NCI-H82 (cell line): ENCODE results near the gene EBF4.
"Not testable (repeated sequence)": the region's sequence is repeated elsewhere in the genome, so short reads cannot be mapped to it uniquely, and the experiment has no call there.

Source experiments
- DNase-seq: peaks from one replicate; lab custom pipeline; 2025; lab: John Stamatoyannopoulos, UW

Gene EBF4

GRCh38 chr20:2796011-2796660, 103.6 kb downstream of the EBF4 start:
- no peak for DNase-seq

GRCh38 chr20:2797136-2797983, 104.8 kb downstream of the EBF4 start:
- DNase-seq: no peak

DNA sequence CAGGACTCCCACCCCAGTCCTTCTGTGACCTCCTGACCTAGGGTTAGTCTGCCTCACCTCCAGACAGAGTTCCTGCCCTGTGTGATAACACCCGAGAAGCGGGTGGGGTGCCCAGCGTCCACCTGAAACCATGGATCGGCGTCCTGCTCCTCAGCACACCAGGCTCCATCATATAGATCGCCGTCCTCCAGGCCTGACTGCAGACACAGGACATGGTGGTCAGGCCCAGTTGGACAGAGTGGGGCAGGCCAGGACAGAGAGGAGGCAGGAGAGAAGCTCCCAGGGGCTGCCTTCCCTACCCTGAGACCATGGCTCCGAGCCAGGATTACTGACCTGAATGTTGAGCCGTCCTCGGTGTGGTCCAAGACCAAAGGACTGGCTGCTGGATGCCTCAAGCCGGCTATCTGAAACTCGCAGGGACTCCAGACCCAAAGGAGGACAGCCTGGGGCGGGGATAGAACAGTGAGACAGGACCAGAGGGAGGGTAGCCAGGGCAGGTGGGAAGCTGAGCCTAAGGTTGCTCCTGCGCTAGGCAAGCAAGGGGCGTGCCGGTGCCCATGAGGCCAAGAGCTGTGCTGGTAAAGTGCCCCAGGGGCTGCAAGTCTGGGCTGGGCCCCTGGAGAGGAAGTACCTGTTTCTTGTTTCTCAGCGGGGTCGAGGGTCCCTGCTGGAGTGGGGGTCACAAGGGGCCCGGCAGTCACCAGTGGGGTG, 105.7 kb downstream of the EBF4 start:
- no peak for DNase-seq

DNA sequence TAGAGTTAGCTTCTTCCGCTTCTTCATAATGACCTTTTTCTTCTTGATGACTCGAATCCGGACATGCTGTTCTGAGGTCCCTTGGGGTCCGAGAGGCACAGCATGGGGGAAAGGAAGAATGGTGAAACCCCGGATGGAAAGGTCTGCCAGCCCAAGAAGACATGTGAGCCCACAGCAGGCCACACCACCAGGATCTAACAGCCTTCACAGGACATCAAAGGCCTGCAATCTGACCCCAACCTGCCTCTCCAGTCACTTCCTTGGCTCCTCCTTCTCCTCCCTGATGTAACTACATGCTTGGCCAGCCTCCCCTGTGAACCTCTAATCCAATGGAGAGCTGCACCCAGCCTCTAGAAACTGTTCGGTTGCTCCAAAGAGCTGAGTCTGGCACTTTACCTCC, 106.2 kb downstream of the EBF4 start:
- DNase-seq: no peak

DNA sequence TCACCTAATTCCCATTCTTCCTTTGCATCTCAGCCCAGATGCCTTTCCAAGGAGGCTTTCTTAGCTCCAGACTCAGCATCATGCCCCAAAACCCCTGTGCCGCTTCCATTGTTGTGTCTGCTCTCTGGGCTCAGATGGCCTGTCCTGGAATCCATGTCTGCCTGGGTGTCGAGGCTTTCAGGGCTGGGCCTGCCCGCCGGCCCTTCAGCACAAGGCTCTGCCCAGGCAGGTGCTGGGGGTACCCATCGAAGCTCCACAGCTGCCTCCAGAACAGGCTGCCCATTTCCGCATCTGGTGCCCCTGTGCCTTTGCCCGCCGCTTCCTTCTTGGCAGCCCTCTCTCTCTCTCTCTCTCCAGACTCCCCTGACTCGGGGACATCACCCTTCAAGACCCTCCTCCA, 106.7 kb downstream of the EBF4 start:
- DNase-seq: no peak

DNA sequence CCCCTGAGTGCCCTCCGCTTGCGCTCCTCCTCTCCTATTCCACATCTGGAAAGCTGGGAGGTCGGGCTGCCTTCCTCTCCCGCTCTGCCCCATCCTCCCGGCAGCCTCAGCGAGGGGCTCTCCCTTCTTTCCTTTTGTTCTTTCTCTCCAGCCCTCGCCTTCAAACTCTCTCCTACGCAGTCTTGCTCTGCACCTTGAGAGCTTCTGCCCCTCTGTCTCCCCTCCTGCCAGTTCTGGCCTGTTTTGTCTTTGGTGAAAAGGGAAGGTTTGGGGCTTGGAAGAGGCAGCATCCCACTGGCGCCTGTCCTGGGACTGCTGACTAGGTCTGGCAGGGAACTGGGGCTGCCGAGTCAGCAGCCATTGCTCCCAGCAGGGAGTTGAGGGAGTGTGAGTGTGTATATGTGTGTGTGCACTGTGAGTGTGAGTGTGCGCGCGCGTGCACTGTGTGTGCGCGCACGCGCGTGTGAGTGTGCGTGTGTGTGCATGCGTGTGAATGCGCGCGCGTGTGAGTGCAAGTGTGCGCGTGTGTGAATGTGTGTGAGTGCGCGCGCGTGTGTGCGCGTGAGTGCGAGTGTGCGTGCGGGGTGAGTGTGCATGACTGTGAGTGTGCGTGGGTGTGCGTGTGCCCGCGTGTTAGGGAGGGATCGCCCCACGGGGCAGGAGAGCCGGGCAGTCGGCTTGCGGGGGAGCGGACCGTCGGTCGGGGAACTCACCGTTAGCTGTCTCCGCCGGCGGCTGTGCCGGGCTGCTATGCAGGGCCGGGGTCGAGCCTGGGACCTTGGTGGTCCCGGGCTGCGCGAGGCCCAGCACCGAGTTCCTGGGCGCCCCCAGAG, 107.3 kb downstream of the EBF4 start:
- DNase-seq: no peak

DNA sequence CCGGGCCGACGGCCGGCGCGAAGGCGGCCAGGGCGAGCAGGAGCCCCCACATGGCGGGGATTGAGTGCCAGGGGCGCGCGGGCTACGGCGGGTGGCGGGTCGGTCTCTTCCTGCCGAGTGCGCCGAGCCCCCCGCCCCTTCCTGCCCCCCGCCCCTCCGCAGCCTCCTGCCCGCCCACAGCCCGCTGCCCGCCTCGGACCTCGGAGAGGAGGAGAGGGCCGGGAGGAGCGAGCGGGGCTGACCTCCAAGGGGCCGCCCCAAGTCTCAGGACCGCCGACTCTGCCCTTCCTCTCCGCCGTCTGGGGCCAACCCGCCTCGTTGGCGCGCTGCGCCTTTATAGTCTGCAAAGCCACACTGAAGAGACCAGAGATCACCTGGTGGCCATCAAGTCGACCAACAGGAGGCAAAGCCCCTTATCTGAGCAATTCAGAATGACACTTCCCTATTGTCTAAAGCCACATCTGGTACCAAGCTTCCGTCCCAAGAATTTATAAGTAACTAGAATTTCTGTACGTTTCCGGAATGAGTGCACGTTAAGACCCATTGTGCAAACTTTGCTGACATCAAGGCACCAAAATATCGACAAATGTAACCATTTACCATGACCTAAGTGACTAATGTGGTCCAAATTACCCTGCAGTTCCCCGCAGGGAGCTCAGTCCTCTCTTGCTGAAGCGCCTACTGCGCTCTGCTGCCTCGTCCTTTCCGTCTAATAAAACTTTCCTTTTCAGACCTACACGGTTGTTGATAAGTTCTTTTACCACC, 108.1 kb downstream of the EBF4 start, which contains the start of gene CPXM1:
Gene CPXM1 (minus strand): TSS at position 107 of the 765 bp plus-strand sequence. CDS start 55 bp downstream, at position 52.
- peak; percentile 57 for DNase-seq

- DNase-seq: no peak
Observed at GRCh38 chr20:2801286-2801728, 108.7 kb downstream of the EBF4 start.

DNA sequence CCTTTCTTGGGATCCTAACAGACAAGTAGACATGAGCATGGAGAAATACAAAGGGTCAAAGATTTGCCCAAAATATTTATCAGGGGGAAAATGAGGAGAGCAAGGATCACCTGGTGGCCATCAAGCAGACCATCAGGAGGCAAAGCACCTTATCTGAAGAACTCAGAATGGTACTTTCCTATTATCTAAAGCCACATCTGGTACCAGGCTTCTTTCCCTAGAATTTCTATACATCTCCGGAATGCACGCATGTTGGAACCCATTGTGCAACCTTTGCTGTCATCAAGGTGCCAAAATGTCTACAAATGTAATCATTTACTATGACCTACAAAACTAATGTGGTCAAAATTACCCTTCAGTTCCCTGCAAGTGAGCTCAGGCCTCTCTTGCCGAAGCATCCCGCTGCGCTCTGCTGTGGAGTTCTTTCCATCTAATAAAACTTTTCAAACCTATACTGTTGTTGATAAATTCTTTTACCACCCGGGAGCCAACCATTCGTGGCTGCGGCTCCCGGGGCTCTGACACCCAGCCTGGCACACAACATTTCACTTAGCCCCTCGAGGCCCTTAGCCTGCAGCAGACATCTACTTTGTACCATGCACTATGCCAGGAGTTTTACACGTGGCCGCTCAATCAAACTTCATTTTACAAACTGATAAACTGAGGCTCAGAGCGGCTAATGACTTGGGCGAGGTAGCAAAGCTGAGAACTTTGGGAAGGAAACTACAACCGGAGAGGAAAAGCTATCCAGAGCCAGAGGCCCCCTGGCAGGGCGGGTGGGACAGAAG, 111.7 kb downstream of the EBF4 start:
- DNase-seq: no peak

- DNase-seq: no peak
Observed at GRCh38 chr20:2804852-2805688, 112.5 kb downstream of the EBF4 start.

DNA sequence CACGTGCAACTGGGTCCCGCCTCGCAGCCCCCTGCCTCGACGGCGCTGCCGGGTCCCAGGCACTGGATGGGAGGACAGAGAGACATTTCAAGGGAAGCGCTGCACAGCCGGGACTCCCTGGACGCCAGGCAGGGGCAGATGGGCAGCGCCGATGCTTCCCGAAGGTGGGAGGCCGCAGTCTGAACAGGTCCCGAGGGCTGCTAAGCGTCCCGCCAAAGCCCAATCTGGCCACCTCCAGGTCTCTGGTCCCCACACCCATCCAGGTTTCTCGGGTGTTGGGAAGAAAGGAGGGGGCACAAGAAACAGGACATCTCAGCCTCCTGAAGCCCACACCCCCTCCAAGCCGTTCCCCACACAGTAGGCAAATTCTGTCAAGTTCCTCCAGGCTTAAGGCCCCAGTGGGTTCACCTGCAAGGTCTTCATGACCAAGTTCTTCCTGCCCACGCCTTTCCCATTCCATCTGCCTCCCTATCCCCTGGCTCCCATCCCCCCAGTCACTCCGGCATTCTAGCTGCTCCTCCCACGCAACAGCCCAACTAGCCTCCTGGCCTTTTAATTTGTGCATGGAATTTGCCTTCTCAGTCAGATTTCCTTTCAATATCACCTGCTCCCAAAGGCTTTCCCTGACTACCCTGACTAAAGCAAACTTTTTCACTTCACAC, 113.2 kb downstream of the EBF4 start:
- DNase-seq: peak; percentile 10

- no peak for DNase-seq
Observed at GRCh38 chr20:2806351-2806701, 113.7 kb downstream of the EBF4 start.

GRCh38 chr20:2807019-2807418, 114.4 kb downstream of the EBF4 start:
- DNase-seq: no peak

DNA sequence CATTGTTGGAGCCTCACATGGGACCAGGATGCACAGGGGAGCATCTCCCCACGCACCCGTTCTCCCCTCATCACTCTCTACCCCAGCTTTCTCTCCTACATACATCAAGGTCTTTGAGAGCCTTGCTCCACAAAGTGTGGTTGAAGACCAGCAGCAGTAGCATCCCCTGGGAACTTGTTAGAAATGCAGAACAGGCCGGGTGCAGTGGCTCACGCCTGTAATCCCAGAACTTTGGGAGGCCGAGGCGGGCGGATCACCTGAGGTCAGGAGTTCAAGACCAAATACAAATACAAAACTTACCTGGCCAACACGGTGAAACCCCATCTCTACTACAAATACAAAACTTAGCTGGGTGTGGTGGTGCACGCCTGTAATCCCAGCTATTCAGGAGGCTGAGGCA, 115.3 kb downstream of the EBF4 start:
- DNase-seq: not testable (repeated sequence)

GRCh38 chr20:2809690-2810089, 117.1 kb downstream of the EBF4 start:
- no peak for DNase-seq
